GM19455 (cell line): Measurements from ENCODE around the gene HIPK4.
"Not testable (repeated sequence)": the region's sequence is repeated elsewhere in the genome, so short reads cannot be mapped to it uniquely, and the experiment has no call there.

Source experiments
- ATAC-seq: cut with Tn5 transposase; IDR thresholded peaks from one replicate; pipeline ENCODE4 v1.9.1; 2021; ENCODE audit not compliant: unreplicated experiment

HIPK4 gene

DNA sequence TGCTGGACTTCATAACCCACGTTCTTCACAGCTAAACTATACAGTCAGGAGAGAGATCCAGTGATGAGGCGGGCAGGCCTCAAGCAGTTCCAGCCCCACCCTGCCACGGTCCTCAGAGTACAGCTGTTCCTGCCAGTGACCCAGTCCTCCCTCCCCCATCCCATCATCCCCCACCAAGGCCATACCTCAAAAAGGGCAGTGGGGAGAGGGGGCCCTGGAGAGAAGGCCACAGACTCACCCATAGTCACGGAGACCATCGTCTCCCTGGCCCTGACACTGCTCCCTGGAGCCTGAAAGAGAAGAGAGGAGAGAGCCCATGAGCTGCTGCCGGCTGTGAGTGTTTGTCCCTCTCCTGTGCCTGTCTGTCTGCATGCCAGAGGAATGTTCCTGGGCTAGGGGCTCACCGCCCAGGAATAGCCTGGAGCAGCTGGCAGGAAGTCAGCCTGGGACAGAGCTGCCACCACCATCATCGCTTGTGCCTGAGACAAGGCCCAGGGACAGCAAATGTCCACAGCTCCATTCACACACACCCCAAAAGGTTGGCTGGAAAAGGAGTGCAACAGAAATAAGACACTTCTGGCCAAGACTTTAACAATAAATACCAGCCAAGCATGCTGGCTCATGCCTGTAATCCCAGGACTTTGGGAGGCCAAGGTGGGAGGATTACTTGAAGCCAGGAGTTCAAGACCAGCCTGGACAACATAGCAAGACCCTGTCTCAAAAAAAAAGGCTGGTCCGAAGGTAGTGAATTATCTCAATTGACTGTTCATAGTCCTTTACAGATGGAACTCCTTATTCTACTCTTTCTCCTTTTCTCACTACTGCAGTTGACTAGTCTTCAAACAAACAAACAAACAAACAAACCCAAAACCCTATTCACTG lies 48.1 kb downstream of the HIPK4 start:
- ATAC-seq, result no peak

- ATAC-seq, result no peak
These were observed 50.8 kb downstream of the HIPK4 start for GRCh38 chr19:40339018-40339728.

- no peak for ATAC-seq
These were observed 52.4 kb downstream of the HIPK4 start for GRCh38 chr19:40337594-40337993.

GRCh38 chr19:40337107-40337506 lies 52.9 kb downstream of the HIPK4 start:
- no peak for ATAC-seq

- no peak for ATAC-seq
These were observed 53.4 kb downstream of the HIPK4 start for GRCh38 chr19:40336601-40336900.

- no peak for ATAC-seq
These were observed 54.0 kb downstream of the HIPK4 start for GRCh38 chr19:40335855-40336600.

GRCh38 chr19:40335101-40335500 lies 54.9 kb downstream of the HIPK4 start:
- no peak for ATAC-seq

GRCh38 chr19:40333083-40333482 lies 56.9 kb downstream of the HIPK4 start:
- ATAC-seq, result not testable (repeated sequence)

DNA sequence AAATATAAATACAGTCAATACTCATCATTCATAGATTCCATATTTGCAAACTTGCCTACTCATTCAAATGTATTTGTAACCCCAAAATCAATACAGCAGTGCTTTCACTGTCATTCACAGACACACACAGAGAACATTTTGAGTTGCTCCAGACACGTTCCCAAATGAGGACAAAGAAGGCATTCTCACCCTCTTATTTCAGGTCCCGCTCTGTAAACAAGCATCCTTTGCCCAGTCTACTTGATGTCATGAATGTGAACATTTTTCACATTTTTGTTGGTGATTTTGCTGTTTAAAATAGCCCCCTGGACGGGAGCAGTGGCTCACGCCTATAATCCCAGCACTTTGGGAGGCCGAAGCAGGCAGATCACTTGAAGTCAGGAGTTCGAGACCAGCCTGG lies 57.3 kb downstream of the HIPK4 start:
- ATAC-seq, result no peak

DNA sequence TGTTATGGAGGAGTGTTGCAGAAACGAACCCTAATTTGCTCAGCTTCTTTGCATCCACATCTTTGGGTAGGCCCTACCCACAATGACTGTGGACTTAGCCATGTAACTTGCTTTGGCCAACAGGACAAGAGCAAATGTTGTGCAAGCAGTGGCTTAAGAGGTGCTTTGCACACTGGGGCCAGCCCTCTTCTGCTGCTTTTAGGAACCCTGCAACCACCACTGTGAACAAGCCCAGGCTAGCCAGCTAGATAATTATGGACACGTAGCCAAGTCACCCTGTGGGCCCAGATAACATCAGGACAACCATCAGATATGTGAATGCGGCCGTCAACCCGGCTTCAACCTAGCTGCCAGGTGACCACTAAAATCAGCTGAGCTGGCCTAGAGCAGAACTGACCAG lies 58.9 kb downstream of the HIPK4 start:
- no peak for ATAC-seq
